Erythroblast (primary cell): Measurements from ENCODE around the gene IGLL1.

ENCODE experiments used
- GATA1 ChIP-seq: IDR thresholded peaks from 2 replicates; pipeline ENCODE4 v1.6.1; 2011; ENCODE audit warnings: low read depth, mild to moderate bottlenecking, control low read depth, low read length, moderate library complexity
- POLR2A ChIP-seq: IDR thresholded peaks from 2 replicates; pipeline ENCODE4 v1.6.1; 2011; ENCODE audit warnings: mild to moderate bottlenecking, low read length

- TF ChIP-seq POLR2A (no peak), GATA1 (no peak)
These were observed 42.7 kb downstream of the IGLL1 start for GRCh38 chr22:23537416-23537815.
